Measurements from ENCODE around the gene LINGO1.

The LINGO1 gene

GRCh38 chr15:77626002-77626401 is 6.7 kb downstream of the LINGO1 start:
- Histone ChIP-seq H3K27ac (ENCODE audit: low read depth, low read length) (no peak overlapping the region), H3K4me1 (ENCODE audit: control insufficient read depth in 5 of 5, insufficient read depth in 5 of 5, low read length in 5 of 5) (no peaks in the 10 kb centered on the region), H3K36me3 (ENCODE audit: control insufficient read depth in 5 of 5, insufficient read depth in 5 of 5, low read length in 5 of 5) (no peaks in the 10 kb centered on the region), H3K4me3 (ENCODE audit: low read depth in 1 of 5, low read length in 5 of 5) (no peak overlapping the region), H3K27me3 (ENCODE audit: control insufficient read depth in 5 of 5, insufficient read depth in 4 of 5, low read length in 5 of 5) (peaks cover 2 to 12% (median 9%) of the 10 kb centered on the region in 5 donors), H3K9me3 (ENCODE audit: control insufficient read depth in 5 of 5, low read length in 5 of 5) (peaks cover 0 to 4% (median 0%) of the 10 kb centered on the region in 5 donors), H3K9ac (ENCODE audit: low read length in 5 of 5) (no peak overlapping the region)

- Histone ChIP-seq H3K27ac (ENCODE audit: low read depth, low read length) (no peak overlapping the region), H3K36me3 (ENCODE audit: control insufficient read depth in 5 of 5, insufficient read depth in 5 of 5, low read length in 5 of 5) (no peaks in the 10 kb centered on the region), H3K9ac (ENCODE audit: low read length in 5 of 5) (no peak overlapping the region), H3K9me3 (ENCODE audit: control insufficient read depth in 5 of 5, low read length in 5 of 5) (peaks cover 0 to 4% (median 0%) of the 10 kb centered on the region in 5 donors), H3K27me3 (ENCODE audit: control insufficient read depth in 5 of 5, insufficient read depth in 4 of 5, low read length in 5 of 5) (peaks cover 0 to 9% (median 5%) of the 10 kb centered on the region in 5 donors), H3K4me3 (ENCODE audit: low read depth in 1 of 5, low read length in 5 of 5) (no peak overlapping the region), H3K4me1 (ENCODE audit: control insufficient read depth in 5 of 5, insufficient read depth in 5 of 5, low read length in 5 of 5) (no peaks in the 10 kb centered on the region)
These were observed 7.3 kb downstream of the LINGO1 start for GRCh38 chr15:77625376-77625775.

- H3K4me3 ChIP-seq (ENCODE audit: low read depth in 1 of 5, low read length in 5 of 5) = no peak overlapping the region
- H3K9me3 ChIP-seq (ENCODE audit: control insufficient read depth in 5 of 5, low read length in 5 of 5) = peaks cover 0 to 4% (median 0%) of the 10 kb centered on the region in 5 donors
- H3K36me3 ChIP-seq (ENCODE audit: control insufficient read depth in 5 of 5, insufficient read depth in 5 of 5, low read length in 5 of 5) = no peaks in the 10 kb centered on the region
- H3K4me1 ChIP-seq (ENCODE audit: control insufficient read depth in 5 of 5, insufficient read depth in 5 of 5, low read length in 5 of 5) = no peaks in the 10 kb centered on the region
- H3K27ac ChIP-seq (ENCODE audit: low read depth, low read length) = no peak overlapping the region
- H3K9ac ChIP-seq (ENCODE audit: low read length in 5 of 5) = no peak overlapping the region
- H3K27me3 ChIP-seq (ENCODE audit: control insufficient read depth in 5 of 5, insufficient read depth in 4 of 5, low read length in 5 of 5) = peaks cover 0 to 11% (median 3%) of the 10 kb centered on the region in 5 donors
These were observed 7.8 kb downstream of the LINGO1 start for GRCh38 chr15:77624868-77625267.

- Histone ChIP-seq H3K9ac (ENCODE audit: low read length in 5 of 5) (no peak overlapping the region), H3K27me3 (ENCODE audit: control insufficient read depth in 5 of 5, insufficient read depth in 4 of 5, low read length in 5 of 5) (peaks cover 0 to 12% (median 4%) of the 10 kb centered on the region in 5 donors), H3K9me3 (ENCODE audit: control insufficient read depth in 5 of 5, low read length in 5 of 5) (peaks cover 0 to 4% (median 0%) of the 10 kb centered on the region in 5 donors), H3K27ac (ENCODE audit: low read depth, low read length) (no peak overlapping the region), H3K4me1 (ENCODE audit: control insufficient read depth in 5 of 5, insufficient read depth in 5 of 5, low read length in 5 of 5) (no peaks in the 10 kb centered on the region), H3K4me3 (ENCODE audit: low read depth in 1 of 5, low read length in 5 of 5) (no peak overlapping the region), H3K36me3 (ENCODE audit: control insufficient read depth in 5 of 5, insufficient read depth in 5 of 5, low read length in 5 of 5) (no peaks in the 10 kb centered on the region)
These were observed 8.8 kb downstream of the LINGO1 start for GRCh38 chr15:77623755-77624524.

- H3K27ac ChIP-seq (ENCODE audit: low read depth, low read length) = no peak overlapping the region
- H3K4me1 ChIP-seq (ENCODE audit: control insufficient read depth in 5 of 5, insufficient read depth in 5 of 5, low read length in 5 of 5) = no peaks in the 10 kb centered on the region
- no peak overlapping the region for H3K4me3 ChIP-seq (ENCODE audit: low read depth in 1 of 5, low read length in 5 of 5)
- H3K36me3 ChIP-seq (ENCODE audit: control insufficient read depth in 5 of 5, insufficient read depth in 5 of 5, low read length in 5 of 5) = no peaks in the 10 kb centered on the region
- no peak overlapping the region for H3K9ac ChIP-seq (ENCODE audit: low read length in 5 of 5)
- peaks cover 0 to 12% (median 4%) of the 10 kb centered on the region in 5 donors for H3K27me3 ChIP-seq (ENCODE audit: control insufficient read depth in 5 of 5, insufficient read depth in 4 of 5, low read length in 5 of 5)
- peaks cover 0 to 4% (median 0%) of the 10 kb centered on the region in 5 donors for H3K9me3 ChIP-seq (ENCODE audit: control insufficient read depth in 5 of 5, low read length in 5 of 5)
These were observed 9.6 kb downstream of the LINGO1 start for GRCh38 chr15:77622934-77623754.

GRCh38 chr15:77622209-77622933 is 10.3 kb downstream of the LINGO1 start:
- Histone ChIP-seq H3K27ac (ENCODE audit: low read depth, low read length) (no peak overlapping the region), H3K27me3 (ENCODE audit: control insufficient read depth in 5 of 5, insufficient read depth in 4 of 5, low read length in 5 of 5) (peaks cover 0 to 16% (median 5%) of the 10 kb centered on the region in 5 donors), H3K4me3 (ENCODE audit: low read depth in 1 of 5, low read length in 5 of 5) (no peak overlapping the region), H3K36me3 (ENCODE audit: control insufficient read depth in 5 of 5, insufficient read depth in 5 of 5, low read length in 5 of 5) (no peaks in the 10 kb centered on the region), H3K9me3 (ENCODE audit: control insufficient read depth in 5 of 5, low read length in 5 of 5) (no peaks in the 10 kb centered on the region), H3K4me1 (ENCODE audit: control insufficient read depth in 5 of 5, insufficient read depth in 5 of 5, low read length in 5 of 5) (no peaks in the 10 kb centered on the region), H3K9ac (ENCODE audit: low read length in 5 of 5) (no peak overlapping the region)

GRCh38 chr15:77621847-77622208 is 10.9 kb downstream of the LINGO1 start:
- Histone ChIP-seq H3K9ac (ENCODE audit: low read length in 5 of 5) (no peak overlapping the region), H3K4me1 (ENCODE audit: control insufficient read depth in 5 of 5, insufficient read depth in 5 of 5, low read length in 5 of 5) (no peaks in the 10 kb centered on the region), H3K36me3 (ENCODE audit: control insufficient read depth in 5 of 5, insufficient read depth in 5 of 5, low read length in 5 of 5) (no peaks in the 10 kb centered on the region)

GRCh38 chr15:77620960-77621647 is 11.6 kb downstream of the LINGO1 start:
- Histone ChIP-seq H3K27ac (ENCODE audit: low read depth, low read length) (no peak overlapping the region), H3K36me3 (ENCODE audit: control insufficient read depth in 5 of 5, insufficient read depth in 5 of 5, low read length in 5 of 5) (no peaks in the 10 kb centered on the region), H3K4me1 (ENCODE audit: control insufficient read depth in 5 of 5, insufficient read depth in 5 of 5, low read length in 5 of 5) (no peaks in the 10 kb centered on the region), H3K27me3 (ENCODE audit: control insufficient read depth in 5 of 5, insufficient read depth in 4 of 5, low read length in 5 of 5) (peaks cover 0 to 16% (median 7%) of the 10 kb centered on the region in 5 donors), H3K4me3 (ENCODE audit: low read depth in 1 of 5, low read length in 5 of 5) (no peak overlapping the region), H3K9me3 (ENCODE audit: control insufficient read depth in 5 of 5, low read length in 5 of 5) (no peaks in the 10 kb centered on the region), H3K9ac (ENCODE audit: low read length in 5 of 5) (no peak overlapping the region)

More at GRCh38 chr15:77621847-77622208, 10.9 kb downstream of the LINGO1 start:
- peaks cover 0 to 16% (median 7%) of the 10 kb centered on the region in 5 donors for H3K27me3 ChIP-seq (ENCODE audit: control insufficient read depth in 5 of 5, insufficient read depth in 4 of 5, low read length in 5 of 5)
- H3K9me3 ChIP-seq (ENCODE audit: control insufficient read depth in 5 of 5, low read length in 5 of 5) = no peaks in the 10 kb centered on the region
- H3K27ac ChIP-seq (ENCODE audit: low read depth, low read length) = no peak overlapping the region
- no peak overlapping the region for H3K4me3 ChIP-seq (ENCODE audit: low read depth in 1 of 5, low read length in 5 of 5)

GRCh38 chr15:77620297-77620696 is 12.4 kb downstream of the LINGO1 start:
- Histone ChIP-seq H3K27ac (ENCODE audit: low read depth, low read length) (no peak overlapping the region), H3K4me1 (ENCODE audit: control insufficient read depth in 5 of 5, insufficient read depth in 5 of 5, low read length in 5 of 5) (no peaks in the 10 kb centered on the region), H3K4me3 (ENCODE audit: low read depth in 1 of 5, low read length in 5 of 5) (no peak overlapping the region), H3K27me3 (ENCODE audit: control insufficient read depth in 5 of 5, insufficient read depth in 4 of 5, low read length in 5 of 5) (peaks cover 0 to 13% (median 7%) of the 10 kb centered on the region in 5 donors), H3K9me3 (ENCODE audit: control insufficient read depth in 5 of 5, low read length in 5 of 5) (no peaks in the 10 kb centered on the region), H3K36me3 (ENCODE audit: control insufficient read depth in 5 of 5, insufficient read depth in 5 of 5, low read length in 5 of 5) (no peaks in the 10 kb centered on the region), H3K9ac (ENCODE audit: low read length in 5 of 5) (no peak overlapping the region)

Data from subcutaneous abdominal adipose tissue (tissue), 5 donors.